ENCODE data around the gene VSTM2L.
"Not testable (repeated sequence)": the region's sequence is repeated elsewhere in the genome, so short reads cannot be mapped to it uniquely, and the experiment has no call there.

DNA sequence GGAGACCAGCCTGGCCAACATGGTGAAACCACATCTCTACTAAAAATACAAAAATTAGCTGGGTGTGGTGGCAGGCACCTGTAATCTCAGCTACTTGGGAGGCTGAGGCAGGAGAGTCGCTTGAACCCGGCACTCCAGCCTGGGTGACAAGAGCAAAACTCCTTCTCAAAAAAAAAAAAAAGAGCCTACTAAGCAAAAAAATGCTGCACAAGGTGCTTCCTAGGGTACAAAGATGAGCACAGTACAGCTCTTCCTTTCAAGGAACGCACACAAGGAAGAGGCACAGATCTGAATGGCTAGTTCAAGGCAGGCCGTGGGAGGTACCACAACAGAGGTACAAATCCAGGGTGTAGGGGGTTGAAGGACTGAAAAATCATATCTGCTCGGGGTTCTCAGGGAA lies 46.9 kb upstream of the VSTM2L start:
- TF ChIP-seq EZH2phosphoT487 (IDR thresholded peaks at IDR 0.05; ENCODE audit: borderline replicate concordance, low read depth, low read length), result not testable (repeated sequence)
- TF ChIP-seq, protein P1, sequence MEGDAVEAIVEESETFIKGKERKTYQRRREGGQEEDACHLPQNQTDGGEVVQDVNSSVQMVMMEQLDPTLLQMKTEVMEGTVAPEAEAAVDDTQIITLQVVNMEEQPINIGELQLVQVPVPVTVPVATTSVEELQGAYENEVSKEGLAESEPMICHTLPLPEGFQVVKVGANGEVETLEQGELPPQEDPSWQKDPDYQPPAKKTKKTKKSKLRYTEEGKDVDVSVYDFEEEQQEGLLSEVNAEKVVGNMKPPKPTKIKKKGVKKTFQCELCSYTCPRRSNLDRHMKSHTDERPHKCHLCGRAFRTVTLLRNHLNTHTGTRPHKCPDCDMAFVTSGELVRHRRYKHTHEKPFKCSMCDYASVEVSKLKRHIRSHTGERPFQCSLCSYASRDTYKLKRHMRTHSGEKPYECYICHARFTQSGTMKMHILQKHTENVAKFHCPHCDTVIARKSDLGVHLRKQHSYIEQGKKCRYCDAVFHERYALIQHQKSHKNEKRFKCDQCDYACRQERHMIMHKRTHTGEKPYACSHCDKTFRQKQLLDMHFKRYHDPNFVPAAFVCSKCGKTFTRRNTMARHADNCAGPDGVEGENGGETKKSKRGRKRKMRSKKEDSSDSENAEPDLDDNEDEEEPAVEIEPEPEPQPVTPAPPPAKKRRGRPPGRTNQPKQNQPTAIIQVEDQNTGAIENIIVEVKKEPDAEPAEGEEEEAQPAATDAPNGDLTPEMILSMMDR (conservative IDR thresholded peaks at IDR 0.05; ENCODE audit: low read length), result not testable (repeated sequence)

Data from OCI-LY7 (cell line).